ENCODE results near the gene IFNAR2.
A peak's percentile ranks its signal among the peaks of the same experiment; 100 is the strongest.

Gene IFNAR2

GRCh38 chr21:33268737-33269441, 39.2 kb downstream of the IFNAR2 start:
- DNase-seq, result peak in 1 of 14 donors; percentile 73

DNA sequence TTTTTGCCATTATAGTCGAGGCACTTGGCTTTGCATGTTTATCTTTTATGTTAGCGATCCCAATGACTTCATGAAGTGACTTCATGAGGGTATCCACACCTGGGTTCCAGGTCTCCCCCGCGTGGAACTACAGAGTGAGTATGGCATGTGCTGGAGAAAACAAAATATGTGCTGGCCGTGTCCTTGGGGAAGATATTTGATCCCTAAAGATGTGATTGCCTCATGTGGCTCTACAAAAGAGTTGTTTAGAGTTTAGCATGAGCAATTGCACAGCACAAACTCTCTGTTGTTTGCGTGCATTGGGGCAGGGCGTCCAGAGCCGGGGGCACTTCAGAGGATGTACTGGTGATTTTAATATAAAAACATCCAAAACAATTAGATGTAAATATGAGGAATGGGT, 41.2 kb downstream of the IFNAR2 start:
- no peak for DNase-seq

GRCh38 chr21:33273044-33273443, 43.3 kb downstream of the IFNAR2 start:
- DNase-seq, result no peak

DNA sequence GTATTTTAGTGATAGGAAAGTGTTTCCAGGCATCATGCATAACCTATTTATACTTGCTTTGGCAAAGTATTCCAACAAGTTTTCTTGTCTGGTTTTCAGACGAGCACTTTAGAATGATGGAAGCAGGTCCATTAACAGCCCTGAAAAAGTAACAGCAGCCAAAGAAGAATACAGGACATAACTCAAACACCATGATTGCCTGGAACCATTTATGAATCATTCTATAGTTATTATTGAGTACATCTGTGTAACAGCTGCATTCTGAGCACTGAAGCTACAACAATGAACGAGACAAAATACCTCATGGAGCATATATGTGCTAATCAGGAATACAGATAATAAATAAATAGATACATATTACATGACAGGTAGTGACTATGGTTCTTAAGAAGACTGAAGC, 49.0 kb downstream of the IFNAR2 start:
- DNase-seq, result no peak

DNA sequence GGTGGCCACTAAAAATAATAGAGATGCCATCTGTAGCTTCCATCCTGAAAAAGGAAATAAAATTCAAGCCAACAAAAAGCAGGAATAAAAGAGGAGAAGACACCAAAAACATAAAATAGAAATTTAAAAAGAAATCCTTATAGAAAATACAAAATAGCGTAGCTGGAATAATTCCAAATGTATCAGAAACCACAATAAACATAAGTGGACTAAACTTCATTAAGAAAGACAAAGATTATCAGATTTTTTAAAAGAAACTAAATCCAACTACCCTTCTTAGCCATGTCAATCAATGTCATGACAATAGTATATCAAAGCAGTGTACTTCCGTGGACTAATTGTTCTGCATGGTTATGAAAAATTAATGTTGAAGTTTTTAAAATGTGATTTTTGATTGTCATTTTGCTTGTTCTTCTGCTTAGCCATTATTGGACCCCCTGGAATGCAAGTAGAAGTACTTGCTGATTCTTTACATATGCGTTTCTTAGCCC, 49.6 kb downstream of the IFNAR2 start:
- DNase-seq, result no peak
